GM23338 (cell line): ENCODE data around the gene MYO5C. TPM values are rescaled to one million over a fixed set of nuclear protein-coding genes. Genes with fewer than 3 reads are reported as not detected.

Experiments
- ATAC-seq: fragments of 200-7000 bp; cut with Tn5 transposase; 3 replicates; pipeline ENCODE4 v1.9.1; 2020
- DNase-seq: peaks from one replicate; pipeline ENCODE4 v3.0.0-alpha.2; 2015; ENCODE audit warnings: low spot score
- H2AFZ ChIP-seq: fragments of 200-600 bp; sonication (generic); 2 replicates; pipeline ENCODE4 v1.8.0; 2016; ENCODE audit warnings: antibody characterized with exemption, mild to moderate bottlenecking, moderate library complexity
- H3F3A ChIP-seq: fragments of 200-600 bp; sonication (generic); replicated peaks from 2 replicates; pipeline ENCODE4 v1.8.0; 2017; ENCODE audit warnings: antibody characterized with exemption, mixed run types, low read depth
- H3K27ac ChIP-seq: fragments of 200-600 bp; sonication (generic); 2 replicates; pipeline ENCODE4 v1.6.1; 2016; ENCODE audit warnings: low read depth
- H3K27me3 ChIP-seq: fragments of 200-600 bp; sonication (generic); 2 replicates; pipeline ENCODE4 v1.8.0; 2016; ENCODE audit warnings: mild to moderate bottlenecking, mixed run types, moderate library complexity; ENCODE audit not compliant: insufficient read depth
- H3K36me3 ChIP-seq: fragments of 200-600 bp; sonication (generic); 2 replicates; pipeline ENCODE4 v1.8.0; 2016; ENCODE audit warnings: mild to moderate bottlenecking; ENCODE audit not compliant: insufficient read depth
- H3K4me1 ChIP-seq: fragments of 200-600 bp; sonication (generic); 2 replicates; pipeline ENCODE4 v1.8.0; 2016; ENCODE audit warnings: mild to moderate bottlenecking, moderate library complexity; ENCODE audit not compliant: insufficient read depth
- H3K4me2 ChIP-seq: fragments of 200-600 bp; sonication (generic); 2 replicates; pipeline ENCODE4 v1.7.1; 2017; ENCODE audit warnings: mixed run types
- H3K4me3 ChIP-seq: fragments of 200-600 bp; sonication (generic); 2 replicates; pipeline ENCODE4 v1.6.1; 2016; ENCODE audit warnings: mixed run types
- H3K79me2 ChIP-seq: fragments of 200-600 bp; sonication (generic); replicated peaks from 2 replicates; pipeline ENCODE4 v1.8.0; 2017; ENCODE audit warnings: mild to moderate bottlenecking; ENCODE audit not compliant: insufficient read depth
- H3K9me2 ChIP-seq: fragments of 200-600 bp; sonication (generic); 2 replicates; pipeline ENCODE4 v1.8.0; 2017; ENCODE audit not compliant: insufficient read depth
- H4K20me1 ChIP-seq: fragments of 200-600 bp; sonication (generic); replicated peaks from 2 replicates; pipeline ENCODE4 v1.8.0; 2017; ENCODE audit warnings: mild to moderate bottlenecking; ENCODE audit not compliant: insufficient read depth
- H3K27ac Mint-ChIP-seq: 2 replicates; pipeline ENCODE4 v1.8.0; 2020; ENCODE audit warnings: inconsistent platforms, mild to moderate bottlenecking, moderate library complexity, mixed read lengths
- H3K27me3 Mint-ChIP-seq: 3 replicates; pipeline ENCODE4 v1.8.0; 2022; ENCODE audit warnings: low read depth, mild to moderate bottlenecking, moderate library complexity, mixed read lengths, inconsistent platforms; ENCODE audit not compliant: insufficient read depth, poor library complexity
- H3K36me3 Mint-ChIP-seq: 3 replicates; pipeline ENCODE4 v1.8.0; 2021; ENCODE audit warnings: low read depth, mild to moderate bottlenecking, inconsistent platforms, moderate library complexity, mixed read lengths
- H3K4me1 Mint-ChIP-seq: 3 replicates; pipeline ENCODE4 v1.8.0; 2020; ENCODE audit warnings: mild to moderate bottlenecking, inconsistent platforms, mixed read lengths
- H3K4me3 Mint-ChIP-seq: 3 replicates; pipeline ENCODE4 v1.8.0; 2021; ENCODE audit warnings: moderate library complexity, mild to moderate bottlenecking, inconsistent platforms, mixed read lengths
- H3K9me3 Mint-ChIP-seq: 3 replicates; pipeline ENCODE4 v1.8.0; 2020; ENCODE audit warnings: moderate library complexity, mild to moderate bottlenecking, inconsistent platforms, mixed read lengths
- CREB1 ChIP-seq: fragments of 250-450 bp; sonication (Bioruptor Pico); IDR thresholded peaks from 2 replicates; pipeline ENCODE4 v1.5.0; 2020; ENCODE audit warnings: low read depth, mild to moderate bottlenecking, moderate library complexity
- CTCF ChIP-seq, 2 experiments: fragments of 200-600 bp in 1 of 2; sonication (generic) in 1 of 2; conservative IDR thresholded peaks; 2 replicates each; pipeline versions ENCODE4 v1.5.1 to v1.6.1; 2016 to 2017; ENCODE audit warnings: antibody characterized with exemption in 2 of 2, low read depth in 2 of 2, mild to moderate bottlenecking in 2 of 2, moderate library complexity in 1 of 2
- NANOG ChIP-seq: IDR thresholded peaks from 2 replicates; pipeline ENCODE4 v1.6.1; 2016; ENCODE audit warnings: antibody characterized with exemption, borderline replicate concordance
- REST ChIP-seq: IDR thresholded peaks from one replicate; pipeline ENCODE4 v1.6.1; 2018; ENCODE audit warnings: antibody characterized with exemption; ENCODE audit not compliant: unreplicated experiment
- ZNF114 ChIP-seq: fragments of 250-450 bp; sonication (Bioruptor Pico); IDR thresholded peaks from 2 replicates; pipeline ENCODE4 v1.5.0; 2020; ENCODE audit warnings: mild to moderate bottlenecking, moderate library complexity
- ZNF462 ChIP-seq: fragments of 250-450 bp; sonication (Bioruptor Pico); IDR thresholded peaks from 2 replicates; pipeline ENCODE4 v1.5.0; 2020; ENCODE audit warnings: mild to moderate bottlenecking, moderate library complexity
- polyA plus RNA-seq: library from polyadenylated mRNA; unstranded; fragments of >200 nt; fragmentation: Nextera tagmentation; extraction: Ambion mirVana; gene quantifications from 2 replicates; pipeline ENCODE4 v1.2.1, GENCODE V29; 2016
- total RNA-seq: library from RNA; depleted of rRNA; stranded (reverse); fragments of >200 nt; shearing (Covaris generic); gene quantifications from 2 replicates; pipeline ENCODE4 v1.2.3, GENCODE V29; 2014

The MYO5C gene
- total and polyA plus RNA-seq, 2 experiments from 2014 or later = 7.9 to 28.8 TPM

GRCh38 chr15:52256930-52257733, 38.5 kb downstream of the MYO5C start (continued):
- TF ChIP-seq ZNF462 (no peak), CTCF (conservative IDR thresholded peaks at IDR 0.05; ENCODE audit: low read depth in 2 of 2) (no peak), NANOG (no peak)

- Mint-ChIP-seq H3K27me3 (peaks cover 12% of the 10 kb centered on the region), H3K4me3 (no peak overlapping the region), H3K27ac (no peak overlapping the region; the same call in 1 of the 2 replicates), H3K36me3 (peaks cover 28% of the 10 kb centered on the region), H3K9me3 (no peaks in the 10 kb centered on the region; the same call in 2 of the 3 replicates), H3K4me1 (peaks cover 31% of the 10 kb centered on the region)
- peaks cover 15% of the 10 kb centered on the region for H3K4me1 ChIP-seq
- H3K9me2 ChIP-seq = no peaks in the 10 kb centered on the region
- H3F3A ChIP-seq = no peaks in the 10 kb centered on the region; the same call in 1 of the 2 replicates
- no peak overlapping the region for H3K27ac ChIP-seq
- no peaks in the 10 kb centered on the region; the same call in 1 of the 2 replicates for H3K36me3 ChIP-seq
- TF ChIP-seq REST (no peak), CREB1 (CRISPR knock-in tag) (0 out of 2 replicates have a peak, but pooled peaks have one; percentile 25), CTCF (conservative IDR thresholded peaks at IDR 0.05; ENCODE audit: low read depth in 2 of 2) (peak; percentile 69 to 83), ZNF114 (CRISPR knock-in tag) (no peak)
- no peaks in the 10 kb centered on the region for H3K79me2 ChIP-seq
- H2AFZ ChIP-seq = no peak overlapping the region
- ATAC-seq (0 out of 3 replicates have a peak, but pooled peaks have one; percentile 12), DNase-seq (peak; percentile 87)
- no peaks in the 10 kb centered on the region for H3K27me3 ChIP-seq
- H3K4me2 ChIP-seq = no peak overlapping the region
- H3K4me3 ChIP-seq = no peak overlapping the region
- H4K20me1 ChIP-seq = no peaks in the 10 kb centered on the region
Observed at GRCh38 chr15:52256366-52256765, 39.2 kb downstream of the MYO5C start.
